Keratinocyte (primary cell): Measurements from ENCODE around the gene CARS1. TPM values are rescaled to one million over a fixed set of nuclear protein-coding genes. Genes with fewer than 3 reads are reported as not detected.

Experiments used
- DNase-seq: peaks from one replicate; pipeline ENCODE4 v3.0.0-alpha.2; 2011; ENCODE audit warnings: low read depth, missing footprints, low spot score
- FAIRE-seq: peaks from 2 replicates; lab custom pipeline; 2011; peaks lifted over from hg19 to GRCh38; lab: Jason Lieb, UNC
- H2AFZ ChIP-seq: 2 replicates; pipeline ENCODE4 v1.6.0; 2012; ENCODE audit warnings: low read length, control low read depth, inconsistent platforms; ENCODE audit not compliant: control insufficient read depth
- H3K27ac ChIP-seq: 2 replicates; pipeline ENCODE4 v1.5.1; 2011; ENCODE audit warnings: low read length; ENCODE audit not compliant: control insufficient read depth, insufficient read depth
- H3K27me3 ChIP-seq: 3 replicates; pipeline ENCODE4 v1.6.0; 2011; ENCODE audit warnings: low read length; ENCODE audit not compliant: control insufficient read depth, insufficient read depth; ENCODE audit errors: extremely low read depth
- H3K36me3 ChIP-seq, 2 experiments: 2 replicates in 1 of 2; 3 replicates in 1 of 2; pipeline ENCODE4 v1.5.1; 2011; ENCODE audit warnings: low read length in 2 of 2, mild to moderate bottlenecking in 1 of 2; ENCODE audit not compliant: control insufficient read depth in 2 of 2, insufficient read depth in 2 of 2; ENCODE audit errors: extremely low read depth in 1 of 2
- H3K4me1 ChIP-seq: 3 replicates; pipeline ENCODE4 v1.5.1; 2011; ENCODE audit warnings: low read length; ENCODE audit not compliant: control insufficient read depth, insufficient read depth; ENCODE audit errors: extremely low read depth
- H3K4me2 ChIP-seq: 3 replicates; pipeline ENCODE4 v1.6.0; 2011; ENCODE audit warnings: low read depth, low read length; ENCODE audit not compliant: control insufficient read depth, insufficient read depth; ENCODE audit errors: extremely low read depth
- H3K4me3 ChIP-seq, 3 experiments: fragments of 200-600 bp in 1 of 3; sonication (generic) in 1 of 3; 2 replicates in 2 of 3; 3 replicates in 1 of 3; pipeline ENCODE4 v1.5.1; 2011 to 2016; ENCODE audit warnings: low read length in 3 of 3, mild to moderate bottlenecking in 3 of 3, control low read depth in 2 of 3, inconsistent platforms in 1 of 3, low read depth in 1 of 3, mixed read lengths in 1 of 3, mixed run types in 1 of 3, moderate library complexity in 1 of 3; ENCODE audit not compliant: control insufficient read depth in 2 of 3, insufficient read depth in 2 of 3; ENCODE audit errors: extremely low read depth in 1 of 3
- H3K79me2 ChIP-seq: 2 replicates; pipeline ENCODE4 v1.6.0; 2012; ENCODE audit warnings: low read length; ENCODE audit not compliant: control insufficient read depth, insufficient read depth
- H3K9ac ChIP-seq: 3 replicates; pipeline ENCODE4 v1.6.0; 2011; ENCODE audit warnings: low read length; ENCODE audit not compliant: control insufficient read depth, insufficient read depth; ENCODE audit errors: extremely low read depth
- H3K9me1 ChIP-seq: 3 replicates; pipeline ENCODE4 v1.6.0; 2011; ENCODE audit warnings: low read length; ENCODE audit not compliant: control insufficient read depth, insufficient read depth; ENCODE audit errors: extremely low read depth
- H3K9me3 ChIP-seq: 2 replicates; pipeline ENCODE4 v1.5.1; 2012; ENCODE audit warnings: low read depth, low read length; ENCODE audit not compliant: control insufficient read depth
- H4K20me1 ChIP-seq: 3 replicates; pipeline ENCODE4 v1.6.0; 2011; ENCODE audit warnings: low read length; ENCODE audit not compliant: control insufficient read depth, insufficient read depth; ENCODE audit errors: extremely low read depth
- CTCF ChIP-seq, 3 experiments: IDR thresholded peaks in 1 of 3; conservative IDR thresholded peaks in 1 of 3; optimal IDR thresholded peaks in 1 of 3; 2 replicates in 2 of 3; 3 replicates in 1 of 3; pipeline versions ENCODE3 to v1.5.1; 2011; ENCODE audit warnings: low read length in 3 of 3, mild to moderate bottlenecking in 3 of 3, moderate library complexity in 2 of 3, control low read depth in 1 of 3, inconsistent platforms in 1 of 3; ENCODE audit not compliant: insufficient read depth in 2 of 3; ENCODE audit errors: extremely low read depth in 1 of 3
- EZH2 ChIP-seq: IDR thresholded peaks from one replicate; pipeline ENCODE4 v1.6.1; 2012; ENCODE audit warnings: inconsistent platforms, mild to moderate bottlenecking, low read length, moderate library complexity
- dilution Hi-C: fragments of 300-500 bp; cut with MboI; formaldehyde crosslinking; loops from one replicate; pipeline ENCODE4 v1.7.0; 2020; ENCODE audit warnings: low sequenced_read_pairs; ENCODE audit not compliant: extremely low pct_ligation_motif_present
- polyA plus RNA-seq, 5 experiments: library from polyadenylated mRNA; depleted of rRNA in 3 of 5; stranded (reverse) in 3 of 5; stranded (forward) in 1 of 5; unstranded in 1 of 5; fragments of >200 nt; gene quantifications; 1 replicate in 1 of 5; 2 replicates in 3 of 5; 3 replicates in 1 of 5; pipeline versions ENCODE4 v1.2.1 to v1.2.3, GENCODE V29; 2011 to 2012; ENCODE audit warnings: missing spikeins in 2 of 5, low read depth in 1 of 5, low replicate concordance in 1 of 5

Gene CARS1
- polyA plus RNA-seq, 1 donor (not counting 4 experiments of a cell fraction or from before 2014, with no cell fraction given): 60.7 TPM

GRCh38 chr11:3077189-3077836 lies 20.1 kb upstream of the CARS1 start:
- FAIRE-seq: no peak
- Histone ChIP-seq H3K79me2 (no peaks in the 10 kb centered on the region), H3K4me3 (no peak overlapping the region), H3K9me1 (no peaks in the 10 kb centered on the region), H3K27me3 (no peaks in the 10 kb centered on the region), H3K9ac (no peak overlapping the region), H3K9me3 (no peaks in the 10 kb centered on the region), H4K20me1 (no peaks in the 10 kb centered on the region), H2AFZ (no peak overlapping the region), H3K4me2 (no peak overlapping the region), H3K36me3 (no peaks in the 10 kb centered on the region), H3K27ac (no peak overlapping the region), H3K4me1 (no peaks in the 10 kb centered on the region)
- dilution Hi-C loops: no loop called here
- TF ChIP-seq EZH2: no peak
- no peak for TF ChIP-seq CTCF (optimal IDR thresholded peaks at IDR 0.05 in 1 of 3, IDR thresholded peaks at IDR 0.05 in 1 of 3, conservative IDR thresholded peaks at IDR 0.05 in 1 of 3; ENCODE audit: extremely low read depth in 1 of 3, insufficient read depth in 2 of 3, low read length in 3 of 3)
- DNase-seq: no peak

- dilution Hi-C loops: no loop called here
Observed at GRCh38 chr11:3074912-3075589, 17.8 kb upstream of the CARS1 start.

More at GRCh38 chr11:3074912-3075589, 17.8 kb upstream of the CARS1 start:
- Histone ChIP-seq H3K27me3 (no peaks in the 10 kb centered on the region), H3K4me2 (no peak overlapping the region), H2AFZ (no peak overlapping the region), H3K27ac (no peak overlapping the region), H4K20me1 (no peaks in the 10 kb centered on the region), H3K79me2 (no peaks in the 10 kb centered on the region), H3K9ac (no peak overlapping the region), H3K9me3 (no peaks in the 10 kb centered on the region), H3K9me1 (no peaks in the 10 kb centered on the region), H3K4me1 (no peaks in the 10 kb centered on the region), H3K4me3 (no peak overlapping the region), H3K36me3 (no peaks in the 10 kb centered on the region)
- TF ChIP-seq CTCF (optimal IDR thresholded peaks at IDR 0.05 in 1 of 3, IDR thresholded peaks at IDR 0.05 in 1 of 3, conservative IDR thresholded peaks at IDR 0.05 in 1 of 3; ENCODE audit: extremely low read depth in 1 of 3, insufficient read depth in 2 of 3, low read length in 3 of 3): no peak
- no peak for TF ChIP-seq EZH2
- FAIRE-seq (no peak), DNase-seq (no peak)
